Measurements from ENCODE around the gene CYB5R4.

DNA sequence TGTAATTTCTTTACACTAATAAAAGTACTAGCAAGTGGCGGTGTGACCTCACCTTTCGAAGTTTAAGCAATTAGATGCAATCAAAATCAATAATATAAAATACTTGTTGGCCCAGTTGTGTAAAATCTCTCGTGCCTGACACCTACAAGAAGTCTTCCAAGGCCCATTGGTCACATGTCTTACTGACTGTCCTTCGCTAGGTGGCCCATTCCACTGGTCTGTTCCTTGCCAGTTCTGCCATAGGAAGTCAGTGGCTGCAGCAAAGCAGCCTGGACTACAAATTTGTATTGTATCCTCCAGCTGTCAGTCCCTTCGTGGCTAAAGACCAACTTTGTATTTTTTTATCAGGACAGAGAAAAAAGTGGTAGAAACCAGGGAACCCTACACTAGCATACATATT, 61.8 kb downstream of the CYB5R4 start:
- TF ChIP-seq, protein P1, sequence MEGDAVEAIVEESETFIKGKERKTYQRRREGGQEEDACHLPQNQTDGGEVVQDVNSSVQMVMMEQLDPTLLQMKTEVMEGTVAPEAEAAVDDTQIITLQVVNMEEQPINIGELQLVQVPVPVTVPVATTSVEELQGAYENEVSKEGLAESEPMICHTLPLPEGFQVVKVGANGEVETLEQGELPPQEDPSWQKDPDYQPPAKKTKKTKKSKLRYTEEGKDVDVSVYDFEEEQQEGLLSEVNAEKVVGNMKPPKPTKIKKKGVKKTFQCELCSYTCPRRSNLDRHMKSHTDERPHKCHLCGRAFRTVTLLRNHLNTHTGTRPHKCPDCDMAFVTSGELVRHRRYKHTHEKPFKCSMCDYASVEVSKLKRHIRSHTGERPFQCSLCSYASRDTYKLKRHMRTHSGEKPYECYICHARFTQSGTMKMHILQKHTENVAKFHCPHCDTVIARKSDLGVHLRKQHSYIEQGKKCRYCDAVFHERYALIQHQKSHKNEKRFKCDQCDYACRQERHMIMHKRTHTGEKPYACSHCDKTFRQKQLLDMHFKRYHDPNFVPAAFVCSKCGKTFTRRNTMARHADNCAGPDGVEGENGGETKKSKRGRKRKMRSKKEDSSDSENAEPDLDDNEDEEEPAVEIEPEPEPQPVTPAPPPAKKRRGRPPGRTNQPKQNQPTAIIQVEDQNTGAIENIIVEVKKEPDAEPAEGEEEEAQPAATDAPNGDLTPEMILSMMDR (conservative IDR thresholded peaks at IDR 0.05; ENCODE audit: low read length) = no peak
- no peak for TF ChIP-seq EZH2phosphoT487 (IDR thresholded peaks at IDR 0.05; ENCODE audit: borderline replicate concordance)
